PFSK-1 (cell line): Measurements from ENCODE around the gene FAM241A.

Experiments used
- POLR2AphosphoS5 ChIP-seq: IDR thresholded peaks from 2 replicates; pipeline ENCODE4 v1.6.1; 2012; ENCODE audit warnings: low read depth, mild to moderate bottlenecking, control low read depth, low read length, moderate library complexity
- REST ChIP-seq, 2 experiments: IDR thresholded peaks; 2 replicates each; pipeline versions ENCODE4 v1.6.1 to v1.8.0; 2011 to 2012; ENCODE audit warnings: low read depth in 2 of 2, low read length in 2 of 2, control low read depth in 1 of 2, inconsistent platforms in 1 of 2, mild to moderate bottlenecking in 1 of 2, moderate library complexity in 1 of 2; ENCODE audit not compliant: insufficient read depth in 1 of 2
- SIN3A ChIP-seq: IDR thresholded peaks from 2 replicates; pipeline ENCODE4 v1.6.1; 2012; ENCODE audit warnings: mild to moderate bottlenecking, low read length, moderate library complexity, borderline replicate concordance; ENCODE audit not compliant: insufficient read depth
- TAF1 ChIP-seq: IDR thresholded peaks from 2 replicates; pipeline ENCODE4 v1.6.1; 2012; ENCODE audit warnings: low read length, control low read depth, borderline replicate concordance; ENCODE audit not compliant: insufficient read depth

GRCh38 chr4:112110059-112110425, 35.2 kb upstream of the FAM241A start:
- TF ChIP-seq TAF1 (no peak), REST (IDR thresholded peaks at IDR 0.05; ENCODE audit: insufficient read depth in 1 of 2, low read depth in 2 of 2, low read length in 2 of 2) (no peak), SIN3A (no peak), POLR2AphosphoS5 (no peak)
